ENCODE results near the gene IFT27. TPM values are rescaled to one million over a fixed set of nuclear protein-coding genes. Genes with fewer than 3 reads are reported as not detected.

Gene IFT27
- polyA plus RNA-seq, 1 donor from 2014 or later = 111 TPM

DNA sequence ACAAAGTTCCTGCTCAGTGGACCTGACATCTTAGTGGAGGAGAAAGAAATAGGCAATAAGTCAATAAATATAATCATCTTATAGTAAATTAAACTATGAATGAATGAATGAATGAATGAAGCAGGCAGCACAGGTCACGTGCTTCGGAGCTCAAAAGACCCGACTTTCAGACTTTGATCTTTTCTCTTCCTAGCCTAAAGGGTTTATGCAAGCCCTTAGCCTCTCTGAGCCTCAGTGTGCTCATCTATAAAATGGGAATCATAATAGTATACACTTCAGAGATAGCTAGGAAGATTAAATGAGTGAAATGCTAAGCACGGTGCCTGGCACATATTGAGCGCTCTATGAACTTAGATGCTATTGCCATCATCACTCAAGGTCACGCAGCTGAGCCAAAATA, 33.4 kb upstream of the IFT27 start:
- Histone ChIP-seq H3K27me3 (ENCODE audit: insufficient read depth, low read depth, low read length) (peaks cover 2% of the 10 kb centered on the region), H3K9me3 (ENCODE audit: low read length) (no peaks in the 10 kb centered on the region), H3K79me2 (replicated peaks; ENCODE audit: insufficient read depth, low read length) (no peaks in the 10 kb centered on the region), H3F3A (ENCODE audit: insufficient read depth, low read length, poor library complexity, severe bottlenecking) (no peaks in the 10 kb centered on the region), H2AFZ (ENCODE audit: low read depth, low read length) (no peak overlapping the region), H3K9ac (ENCODE audit: low read length) (no peak overlapping the region), H3K36me3 (ENCODE audit: insufficient read depth, low read length) (no peaks in the 10 kb centered on the region), H3K4me2 (ENCODE audit: low read length) (no peak overlapping the region), H3K4me3 (ENCODE audit: low read length) (no peak overlapping the region), H3K27ac (ENCODE audit: low read length) (no peak overlapping the region), H3K9me2 (ENCODE audit: insufficient read depth, low read length) (no peaks in the 10 kb centered on the region), H4K20me1 (ENCODE audit: insufficient read depth) (no peaks in the 10 kb centered on the region)
- TF ChIP-seq POLR2AphosphoS5 (IDR thresholded peaks at IDR 0.05) (no peak), TAF1 (IDR thresholded peaks at IDR 0.05; ENCODE audit: low read depth) (no peak), MXI1 (conservative IDR thresholded peaks at IDR 0.05; ENCODE audit: poor library complexity, severe bottlenecking) (no peak), SMC3 (conservative IDR thresholded peaks at IDR 0.05; ENCODE audit: poor library complexity) (no peak), RAD21 (conservative IDR thresholded peaks at IDR 0.05) (no peak), EZH2 (IDR thresholded peaks at IDR 0.05; ENCODE audit: borderline replicate concordance, insufficient read depth, low read length, poor library complexity, severe bottlenecking) (no peak), EP300 (conservative IDR thresholded peaks at IDR 0.05; ENCODE audit: poor library complexity, severe bottlenecking) (no peak)
- TF ChIP-seq, protein P1, sequence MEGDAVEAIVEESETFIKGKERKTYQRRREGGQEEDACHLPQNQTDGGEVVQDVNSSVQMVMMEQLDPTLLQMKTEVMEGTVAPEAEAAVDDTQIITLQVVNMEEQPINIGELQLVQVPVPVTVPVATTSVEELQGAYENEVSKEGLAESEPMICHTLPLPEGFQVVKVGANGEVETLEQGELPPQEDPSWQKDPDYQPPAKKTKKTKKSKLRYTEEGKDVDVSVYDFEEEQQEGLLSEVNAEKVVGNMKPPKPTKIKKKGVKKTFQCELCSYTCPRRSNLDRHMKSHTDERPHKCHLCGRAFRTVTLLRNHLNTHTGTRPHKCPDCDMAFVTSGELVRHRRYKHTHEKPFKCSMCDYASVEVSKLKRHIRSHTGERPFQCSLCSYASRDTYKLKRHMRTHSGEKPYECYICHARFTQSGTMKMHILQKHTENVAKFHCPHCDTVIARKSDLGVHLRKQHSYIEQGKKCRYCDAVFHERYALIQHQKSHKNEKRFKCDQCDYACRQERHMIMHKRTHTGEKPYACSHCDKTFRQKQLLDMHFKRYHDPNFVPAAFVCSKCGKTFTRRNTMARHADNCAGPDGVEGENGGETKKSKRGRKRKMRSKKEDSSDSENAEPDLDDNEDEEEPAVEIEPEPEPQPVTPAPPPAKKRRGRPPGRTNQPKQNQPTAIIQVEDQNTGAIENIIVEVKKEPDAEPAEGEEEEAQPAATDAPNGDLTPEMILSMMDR (IDR thresholded peaks at IDR 0.05; ENCODE audit: poor library complexity, severe bottlenecking) = no peak
- TF ChIP-seq, protein P2, sequence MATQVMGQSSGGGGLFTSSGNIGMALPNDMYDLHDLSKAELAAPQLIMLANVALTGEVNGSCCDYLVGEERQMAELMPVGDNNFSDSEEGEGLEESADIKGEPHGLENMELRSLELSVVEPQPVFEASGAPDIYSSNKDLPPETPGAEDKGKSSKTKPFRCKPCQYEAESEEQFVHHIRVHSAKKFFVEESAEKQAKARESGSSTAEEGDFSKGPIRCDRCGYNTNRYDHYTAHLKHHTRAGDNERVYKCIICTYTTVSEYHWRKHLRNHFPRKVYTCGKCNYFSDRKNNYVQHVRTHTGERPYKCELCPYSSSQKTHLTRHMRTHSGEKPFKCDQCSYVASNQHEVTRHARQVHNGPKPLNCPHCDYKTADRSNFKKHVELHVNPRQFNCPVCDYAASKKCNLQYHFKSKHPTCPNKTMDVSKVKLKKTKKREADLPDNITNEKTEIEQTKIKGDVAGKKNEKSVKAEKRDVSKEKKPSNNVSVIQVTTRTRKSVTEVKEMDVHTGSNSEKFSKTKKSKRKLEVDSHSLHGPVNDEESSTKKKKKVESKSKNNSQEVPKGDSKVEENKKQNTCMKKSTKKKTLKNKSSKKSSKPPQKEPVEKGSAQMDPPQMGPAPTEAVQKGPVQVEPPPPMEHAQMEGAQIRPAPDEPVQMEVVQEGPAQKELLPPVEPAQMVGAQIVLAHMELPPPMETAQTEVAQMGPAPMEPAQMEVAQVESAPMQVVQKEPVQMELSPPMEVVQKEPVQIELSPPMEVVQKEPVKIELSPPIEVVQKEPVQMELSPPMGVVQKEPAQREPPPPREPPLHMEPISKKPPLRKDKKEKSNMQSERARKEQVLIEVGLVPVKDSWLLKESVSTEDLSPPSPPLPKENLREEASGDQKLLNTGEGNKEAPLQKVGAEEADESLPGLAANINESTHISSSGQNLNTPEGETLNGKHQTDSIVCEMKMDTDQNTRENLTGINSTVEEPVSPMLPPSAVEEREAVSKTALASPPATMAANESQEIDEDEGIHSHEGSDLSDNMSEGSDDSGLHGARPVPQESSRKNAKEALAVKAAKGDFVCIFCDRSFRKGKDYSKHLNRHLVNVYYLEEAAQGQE (IDR thresholded peaks at IDR 0.05; ENCODE audit: borderline replicate concordance) = no peak

DNA sequence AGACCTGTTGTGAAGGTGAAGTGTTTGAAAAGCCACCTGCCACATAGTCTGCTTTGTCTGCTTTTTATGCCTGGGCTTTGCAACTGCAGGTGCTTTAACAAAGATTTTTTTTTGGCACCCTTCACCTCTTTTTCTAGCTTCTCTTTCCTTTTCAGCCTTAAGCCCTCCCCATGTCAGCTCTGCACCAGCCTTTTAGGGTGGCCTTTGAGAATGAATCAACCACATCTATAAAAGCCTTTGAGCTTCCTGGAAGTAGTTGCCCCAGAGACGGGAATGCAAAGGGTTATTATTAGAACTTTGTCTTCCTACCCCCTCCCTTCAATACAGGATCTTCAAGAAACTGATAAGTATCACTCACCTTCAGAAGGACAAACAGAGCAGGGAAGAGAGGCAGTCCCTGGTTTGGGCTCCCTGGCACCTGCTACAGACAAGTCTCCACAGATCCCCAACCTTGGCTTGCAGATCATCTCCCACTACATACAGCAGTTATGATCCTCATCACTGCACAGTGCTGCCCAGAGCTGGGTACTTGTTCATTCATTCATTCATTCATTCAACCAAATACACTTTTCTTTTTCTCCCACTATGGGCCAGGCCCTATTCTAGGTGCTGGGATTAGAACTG, 32.9 kb upstream of the IFT27 start:
- Histone ChIP-seq H3K36me3 (ENCODE audit: insufficient read depth, low read length) (no peaks in the 10 kb centered on the region), H3K9ac (ENCODE audit: low read length) (no peak overlapping the region), H4K20me1 (ENCODE audit: insufficient read depth) (no peaks in the 10 kb centered on the region), H3K27ac (ENCODE audit: low read length) (no peak overlapping the region), H3F3A (ENCODE audit: insufficient read depth, low read length, poor library complexity, severe bottlenecking) (no peaks in the 10 kb centered on the region), H3K79me2 (replicated peaks; ENCODE audit: insufficient read depth, low read length) (no peaks in the 10 kb centered on the region), H3K4me3 (ENCODE audit: low read length) (no peak overlapping the region), H3K9me3 (ENCODE audit: low read length) (no peaks in the 10 kb centered on the region), H3K9me2 (ENCODE audit: insufficient read depth, low read length) (no peaks in the 10 kb centered on the region), H2AFZ (ENCODE audit: low read depth, low read length) (no peak overlapping the region), H3K4me2 (ENCODE audit: low read length) (no peak overlapping the region), H3K27me3 (ENCODE audit: insufficient read depth, low read depth, low read length) (peaks cover 2% of the 10 kb centered on the region)
- no peak for TF ChIP-seq TAF1 (IDR thresholded peaks at IDR 0.05; ENCODE audit: low read depth)
- TF ChIP-seq, protein P1 (IDR thresholded peaks at IDR 0.05; ENCODE audit: poor library complexity, severe bottlenecking) = no peak
- TF ChIP-seq, protein P2 (IDR thresholded peaks at IDR 0.05; ENCODE audit: borderline replicate concordance) = no peak
- TF ChIP-seq EZH2 (IDR thresholded peaks at IDR 0.05; ENCODE audit: borderline replicate concordance, insufficient read depth, low read length, poor library complexity, severe bottlenecking) = no peak
- TF ChIP-seq RAD21 (conservative IDR thresholded peaks at IDR 0.05) = no peak
